H1 (cell line): Measurements from ENCODE around the gene SLC24A3. TPM values are rescaled to one million over a fixed set of nuclear protein-coding genes. Genes with fewer than 3 reads are reported as not detected.

Source experiments
- CTCF ChIA-PET: fragments of 300-600 bp; sonication (Branson Sonifier 250); formaldehyde crosslinking; loops from one replicate; lab custom pipeline; 2021; ENCODE audit not compliant: partially characterized antibody; lab: Charles Lee
- POLR2A ChIA-PET: fragments of 300-600 bp; sonication (Branson Sonifier 250); formaldehyde crosslinking; loops from one replicate; lab custom pipeline; 2021; ENCODE audit warnings: inconsistent platforms; ENCODE audit not compliant: partially characterized antibody; lab: Charles Lee
- DNase-seq, 2 experiments: peaks; one replicate each; pipeline versions ENCODE4 v3.0.0 to v3.0.0-alpha.2; 2010 to 2022; ENCODE audit warnings: low spot score in 2 of 2, low read depth in 1 of 2, mixed read lengths in 1 of 2
- FAIRE-seq: peaks from 2 replicates; lab custom pipeline; 2011; peaks lifted over from hg19 to GRCh38; lab: Jason Lieb, UNC
- H2AFZ ChIP-seq: 2 replicates; pipeline ENCODE4 v1.8.1; 2012; ENCODE audit warnings: low read length, inconsistent platforms
- H2AK5ac ChIP-seq: 2 replicates; pipeline ENCODE4 v1.6.1; 2013; ENCODE audit warnings: low read depth, low read length
- H2BK120ac ChIP-seq: replicated peaks from 2 replicates; pipeline ENCODE3; 2013; ENCODE audit warnings: low read depth, low read length, inconsistent platforms
- H2BK12ac ChIP-seq: 2 replicates; pipeline ENCODE4 v1.6.1; 2013; ENCODE audit warnings: low read depth, low read length
- H2BK15ac ChIP-seq: 2 replicates; pipeline ENCODE4 v1.6.1; 2013; ENCODE audit warnings: low read length
- H2BK20ac ChIP-seq: 2 replicates; pipeline ENCODE4 v1.6.1; 2013; ENCODE audit warnings: low read length
- H2BK5ac ChIP-seq: 2 replicates; pipeline ENCODE4 v1.6.1; 2013; ENCODE audit warnings: low read depth, low read length
- H3K14ac ChIP-seq: 2 replicates; pipeline ENCODE4 v1.6.1; 2013; ENCODE audit warnings: inconsistent platforms; ENCODE audit not compliant: insufficient read length
- H3K18ac ChIP-seq: 2 replicates; pipeline ENCODE4 v1.6.1; 2013; ENCODE audit warnings: low read length; ENCODE audit errors: extremely low read depth
- H3K23ac ChIP-seq: 2 replicates; pipeline ENCODE4 v1.6.1; 2013; ENCODE audit warnings: inconsistent platforms; ENCODE audit not compliant: insufficient read length
- H3K23me2 ChIP-seq: 2 replicates; pipeline ENCODE4 v1.6.1; 2013; ENCODE audit warnings: low read depth, low read length
- H3K27ac ChIP-seq: 2 replicates; pipeline ENCODE4 v1.6.1; 2011; ENCODE audit warnings: low read depth, low read length, inconsistent platforms
- H3K27me3 ChIP-seq, 4 experiments: replicated peaks in 1 of 4; 1 replicate in 1 of 4; 2 replicates in 3 of 4; pipeline versions ENCODE4 v1.6.1 to v1.8.1; 2011 to 2013; ENCODE audit warnings: low read length in 3 of 4, mild to moderate bottlenecking in 3 of 4, inconsistent platforms in 2 of 4, mixed read lengths in 2 of 4, moderate library complexity in 1 of 4; ENCODE audit not compliant: control insufficient read depth in 3 of 4, insufficient read depth in 3 of 4; ENCODE audit errors: extremely low read depth in 1 of 4
- H3K36me3 ChIP-seq, 4 experiments: 2 replicates each; pipeline versions ENCODE4 v1.6.1 to v1.8.1; 2011 to 2013; ENCODE audit warnings: mild to moderate bottlenecking in 4 of 4, low read length in 3 of 4, moderate library complexity in 2 of 4, control low read depth in 1 of 4, inconsistent platforms in 1 of 4; ENCODE audit not compliant: insufficient read depth in 4 of 4, control insufficient read depth in 2 of 4
- H3K4ac ChIP-seq: replicated peaks from 2 replicates; pipeline ENCODE3; 2013; ENCODE audit warnings: low read length, low read depth, mixed read lengths, inconsistent platforms; ENCODE audit not compliant: insufficient read length
- H3K4me1 ChIP-seq, 4 experiments: replicated peaks in 1 of 4; 1 replicate in 1 of 4; 2 replicates in 3 of 4; pipeline versions ENCODE4 v1.6.1 to v1.8.1; 2011 to 2013; ENCODE audit warnings: low read length in 3 of 4, inconsistent platforms in 2 of 4, mixed read lengths in 1 of 4; ENCODE audit not compliant: insufficient read depth in 4 of 4, control insufficient read depth in 3 of 4
- H3K4me2 ChIP-seq, 2 experiments: 2 replicates each; pipeline versions ENCODE4 v1.6.1 to v1.8.1; 2011 to 2013; ENCODE audit warnings: low read depth in 2 of 2, low read length in 2 of 2, control low read depth in 1 of 2, inconsistent platforms in 1 of 2, mild to moderate bottlenecking in 1 of 2; ENCODE audit not compliant: insufficient read depth in 1 of 2
- H3K4me3 ChIP-seq, 4 experiments: fragments of 200-600, 300-600 bp in 1 of 4; sonication (generic), shearing (Covaris generic), sonication (Bioruptor Twin) in 1 of 4; 2 replicates each; pipeline versions ENCODE4 v1.5.1 to v1.8.1; 2011 to 2016; ENCODE audit warnings: low read length in 4 of 4, low read depth in 3 of 4, control low read depth in 2 of 4, inconsistent platforms in 2 of 4, mild to moderate bottlenecking in 2 of 4, mixed read lengths in 1 of 4, moderate library complexity in 1 of 4; ENCODE audit not compliant: insufficient read depth in 2 of 4; ENCODE audit errors: extremely low read depth in 1 of 4
- H3K56ac ChIP-seq: replicated peaks from 2 replicates; pipeline ENCODE3; 2013; ENCODE audit warnings: low read depth, mild to moderate bottlenecking, mixed read lengths, low read length, inconsistent platforms; ENCODE audit not compliant: insufficient read length
- H3K79me1 ChIP-seq: 2 replicates; pipeline ENCODE4 v1.6.1; 2013; ENCODE audit warnings: low read depth, low read length, control low read depth
- H3K79me2 ChIP-seq, 2 experiments: 2 replicates each; pipeline versions ENCODE4 v1.6.1 to v1.8.1; 2012 to 2013; ENCODE audit warnings: low read length in 2 of 2, mild to moderate bottlenecking in 2 of 2, inconsistent platforms in 1 of 2; ENCODE audit not compliant: insufficient read depth in 2 of 2, control insufficient read depth in 1 of 2
- H3K9ac ChIP-seq, 4 experiments: replicated peaks in 1 of 4; 1 replicate in 1 of 4; 2 replicates in 3 of 4; pipeline versions ENCODE4 v1.6.1 to v1.8.1; 2011 to 2013; ENCODE audit warnings: low read depth in 3 of 4, low read length in 3 of 4, control low read depth in 2 of 4, mild to moderate bottlenecking in 2 of 4, moderate library complexity in 2 of 4, inconsistent platforms in 1 of 4; ENCODE audit errors: extremely low read depth in 1 of 4
- H3K9me3 ChIP-seq, 2 experiments: 2 replicates each; pipeline versions ENCODE4 v1.6.1 to v1.8.1; 2012 to 2013; ENCODE audit warnings: mild to moderate bottlenecking in 2 of 2, moderate library complexity in 2 of 2, control low read depth in 1 of 2, inconsistent platforms in 1 of 2, low read depth in 1 of 2, low read length in 1 of 2, mixed read lengths in 1 of 2; ENCODE audit not compliant: insufficient read depth in 2 of 2
- H4K20me1 ChIP-seq, 2 experiments: replicated peaks in 1 of 2; 2 replicates each; pipeline versions ENCODE3 to v1.8.1; 2011 to 2013; ENCODE audit warnings: inconsistent platforms in 2 of 2, low read length in 2 of 2, mild to moderate bottlenecking in 1 of 2; ENCODE audit not compliant: insufficient read depth in 2 of 2, control insufficient read depth in 1 of 2
- H4K5ac ChIP-seq: 2 replicates; pipeline ENCODE4 v1.6.1; 2013; ENCODE audit warnings: low read length, low read depth, mixed read lengths, inconsistent platforms; ENCODE audit not compliant: insufficient read length
- H4K8ac ChIP-seq: 2 replicates; pipeline ENCODE4 v1.8.0; 2013; ENCODE audit warnings: mild to moderate bottlenecking, moderate library complexity, low read length, inconsistent platforms; ENCODE audit not compliant: insufficient read depth; ENCODE audit errors: extremely low read depth
- H4K91ac ChIP-seq: replicated peaks from 2 replicates; pipeline ENCODE3; 2013; ENCODE audit warnings: low read length, mixed read lengths, inconsistent platforms; ENCODE audit not compliant: insufficient read length
- ATF3 ChIP-seq: IDR thresholded peaks from 2 replicates; pipeline ENCODE4 v1.6.1; 2011; ENCODE audit warnings: low read depth, mild to moderate bottlenecking, low read length; ENCODE audit not compliant: insufficient read depth
- BCL11A ChIP-seq, 2 experiments: IDR thresholded peaks; one replicate each; pipeline ENCODE4 v1.6.1; 2011; ENCODE audit warnings: low read depth in 2 of 2, low read length in 2 of 2, mild to moderate bottlenecking in 2 of 2
- CBX5 ChIP-seq: fragments of 300-800, 300-1000 bp; sonication (generic); IDR thresholded peaks from 2 replicates; pipeline ENCODE4 v1.7.1; 2016; ENCODE audit warnings: antibody characterized with exemption, low read length, low read depth
- CEBPB ChIP-seq: IDR thresholded peaks from 2 replicates; pipeline ENCODE4 v1.6.1; 2012; ENCODE audit warnings: low read depth, low read length
- CHD2 ChIP-seq: IDR thresholded peaks from 2 replicates; pipeline ENCODE4 v1.6.1; 2012; ENCODE audit warnings: low read length, improper control_type of control experiment
- HDAC2 ChIP-seq, 2 experiments: fragments of 300-600 bp in 1 of 2; sonication (generic) in 1 of 2; IDR thresholded peaks; 2 replicates each; pipeline ENCODE4 v1.6.1; 2011 to 2012; ENCODE audit warnings: low read depth in 2 of 2, low read length in 2 of 2, mild to moderate bottlenecking in 2 of 2, moderate library complexity in 2 of 2, borderline replicate concordance in 1 of 2, inconsistent platforms in 1 of 2
- JUN ChIP-seq: IDR thresholded peaks from 2 replicates; pipeline ENCODE4 v1.6.1; 2011; ENCODE audit warnings: low read depth, mild to moderate bottlenecking, improper control_type of control experiment, low read length
- MAFK ChIP-seq: IDR thresholded peaks from 2 replicates; pipeline ENCODE4 v1.6.1; 2012; ENCODE audit warnings: low read depth, mild to moderate bottlenecking, improper control_type of control experiment, low read length
- PHF8 ChIP-seq: fragments of 200-600 bp; sonication (generic); conservative IDR thresholded peaks from 2 replicates; pipeline ENCODE4 v1.7.1; 2012; ENCODE audit warnings: low read depth, mild to moderate bottlenecking, inconsistent platforms, low read length, moderate library complexity
- RBBP5 ChIP-seq: IDR thresholded peaks from 2 replicates; pipeline ENCODE4 v1.7.1; 2012; ENCODE audit warnings: low read depth, mild to moderate bottlenecking, inconsistent platforms, low read length, moderate library complexity, borderline replicate concordance
- SIX5 ChIP-seq: IDR thresholded peaks from 2 replicates; pipeline ENCODE4 v1.6.1; 2011; ENCODE audit warnings: mild to moderate bottlenecking, low read depth, low read length
- SP2 ChIP-seq: IDR thresholded peaks from 2 replicates; pipeline ENCODE4 v1.6.1; 2012; ENCODE audit warnings: mild to moderate bottlenecking, low read length, inconsistent platforms
- SP4 ChIP-seq: IDR thresholded peaks from 2 replicates; pipeline ENCODE4 v1.6.1; 2012; ENCODE audit warnings: low read length, inconsistent platforms
- WGBS, 2 experiments: shearing (Covaris generic) in 1 of 2; methylation state at CpG; one replicate each; pipeline versions ENCODE4 v1.1.6 to v1.1.7; 2013 to 2015; ENCODE audit warnings: low lambda C conversion rate in 2 of 2, mixed read lengths in 2 of 2, inconsistent platforms in 1 of 2, low coverage in 1 of 2, missing lambda C conversion rate in 1 of 2; ENCODE audit not compliant: insufficient replicate concordance in 2 of 2, insufficient coverage in 1 of 2, insufficient read length in 1 of 2; ENCODE audit errors: extremely low coverage in 1 of 2, missing lambda C conversion rate in 1 of 2; 5-methylcytosine and 5-hydroxymethylcytosine counted together
- polyA plus RNA-seq, 7 experiments: library from polyadenylated mRNA; depleted of rRNA in 3 of 7; stranded (reverse) in 5 of 7; unstranded in 2 of 7; fragments of >200 nt in 5 of 7; fragments of 200-250 nt in 2 of 7; gene quantifications; 1 replicate in 5 of 7; 2 replicates in 1 of 7; 4 replicates in 1 of 7; pipeline versions ENCODE4 v1.2.1 to v1.2.3, GENCODE V29; 2011 to 2013; ENCODE audit warnings: missing spikeins in 2 of 7, mixed read lengths in 2 of 7
- total RNA-seq: library from RNA; stranded (reverse); fragmentation: NEBNext Ultra II Directional; extraction: Animal tissue kit (Norgen Biotek cat#: 25700); gene quantifications from 2 replicates; pipeline ENCODE4 v1.2.1, GENCODE V29; 2021

The SLC24A3 gene
- total and polyA plus RNA-seq, 2 of the 8 experiments (the other 6 are each of a cell fraction or from before 2014, with no cell fraction given), result 4.5 to 6.3 TPM

DNA sequence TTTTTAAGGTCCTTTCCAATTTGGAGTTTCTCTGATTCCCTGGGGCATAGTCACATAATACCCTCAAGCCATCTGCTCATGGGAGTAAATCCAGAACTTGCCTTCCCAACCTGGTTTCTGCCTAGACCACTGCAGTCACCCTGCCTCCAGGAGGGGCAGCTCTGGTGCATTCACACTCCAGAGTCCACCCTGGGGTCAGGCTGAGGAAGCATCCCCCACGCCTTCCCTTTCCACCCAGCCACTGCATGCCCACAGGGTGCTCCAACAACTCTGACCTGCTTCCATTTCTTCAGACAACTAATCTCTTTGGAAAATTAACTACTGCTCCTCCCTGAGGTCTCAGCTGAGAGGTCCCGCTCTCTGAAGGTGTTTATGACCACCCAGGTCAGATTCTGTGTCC is 334.2 kb downstream of the SLC24A3 start:
- H3K14ac ChIP-seq, result no peak overlapping the region

More for the DNA sequence above, 334.2 kb downstream of the SLC24A3 start:
- no peak overlapping the region for H4K5ac ChIP-seq
- H3K4ac ChIP-seq, result no peak overlapping the region
- H4K91ac ChIP-seq, result no peak overlapping the region
- no peaks in the 10 kb centered on the region for H3K9me3 ChIP-seq
- ChIA-PET POLR2A (no interaction called here), CTCF (interaction anchor here (0.6 kb wide), 2 partner anchors 438 to 1672 kb away, joined by 4 to 5 read pairs; no protein-coding TSS in a partner anchor)
- no peak overlapping the region for H3K9ac ChIP-seq
- no peak overlapping the region for H2AFZ ChIP-seq
- no peak overlapping the region for H3K4me2 ChIP-seq
- H4K8ac ChIP-seq, result no peak overlapping the region
- H3K18ac ChIP-seq, result no peak overlapping the region
- DNase-seq (no peak), FAIRE-seq (no peak)
- H3K27ac ChIP-seq, result no peak overlapping the region
- H2BK120ac ChIP-seq, result no peak overlapping the region
- no peaks in the 10 kb centered on the region for H3K4me1 ChIP-seq
- TF ChIP-seq CHD2 (no peak), PHF8 (no peak), BCL11A (IDR thresholded peaks at IDR 0.05; ENCODE audit: low read depth in 2 of 2, low read length in 2 of 2) (no peak), HDAC2 (IDR thresholded peaks at IDR 0.05; ENCODE audit: borderline replicate concordance in 1 of 2, low read depth in 2 of 2, low read length in 2 of 2) (no peak), RBBP5 (no peak), SIX5 (no peak), CBX5 (no peak), JUN (no peak), ATF3 (no peak), SP4 (no peak), CEBPB (no peak), MAFK (no peak), SP2 (no peak)
- H3K4me3 ChIP-seq, result no peak overlapping the region
- no peaks in the 10 kb centered on the region for H3K27me3 ChIP-seq
- no peak overlapping the region for H2AK5ac ChIP-seq
- H2BK5ac ChIP-seq, result no peak overlapping the region
- no peaks in the 10 kb centered on the region for H3K79me1 ChIP-seq
- no peak overlapping the region for H2BK20ac ChIP-seq
- H2BK12ac ChIP-seq, result no peak overlapping the region
- no peaks in the 10 kb centered on the region for H4K20me1 ChIP-seq
- H3K56ac ChIP-seq, result no peak overlapping the region
- 71% methylated on average over 2 of the region's 2 CpGs; no CpG with 5 or more reads in 1 of the 2 experiments for WGBS, 2 experiments
- H3K36me3 ChIP-seq, result no peaks in the 10 kb centered on the region
- no peak overlapping the region for H3K23ac ChIP-seq
- no peaks in the 10 kb centered on the region for H3K23me2 ChIP-seq
- H2BK15ac ChIP-seq, result no peak overlapping the region
- H3K79me2 ChIP-seq, result no peaks in the 10 kb centered on the region
